ENCODE data around the gene MGAM2.

MGAM2 gene

DNA sequence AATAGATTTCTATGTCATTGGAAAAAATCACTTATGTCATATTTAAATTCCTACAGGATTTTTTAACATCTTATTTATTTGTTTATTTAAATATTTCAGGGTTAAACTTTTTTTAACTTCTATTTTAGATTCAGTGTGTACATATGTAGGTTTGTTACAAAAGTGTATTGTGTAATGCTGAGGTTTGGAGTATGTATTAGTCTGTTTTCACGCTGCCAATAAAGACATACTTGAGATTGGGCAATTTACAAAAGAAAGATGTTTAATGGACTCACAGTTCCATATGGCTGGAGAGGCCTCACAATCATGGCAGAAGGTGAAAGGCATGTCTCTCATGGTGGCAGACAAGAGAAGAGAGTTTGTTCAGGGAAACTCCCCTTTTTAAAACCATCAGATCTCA, 65.4 kb downstream of the MGAM2 start:
- H3K4me3 ChIP-seq (replicated peaks; ENCODE audit: insufficient read depth, low read length), result no peak overlapping the region
- no peak for DNase-seq (ENCODE audit: low read depth in 1 of 2, low spot score in 1 of 2)
- no peak for TF ChIP-seq CTCF (IDR thresholded peaks at IDR 0.05; ENCODE audit: insufficient read depth, low read length)
- TF ChIP-seq GABPA (IDR thresholded peaks at IDR 0.05; ENCODE audit: low read depth), result no peak
- TF ChIP-seq SPI1 (IDR thresholded peaks at IDR 0.05; ENCODE audit: borderline replicate concordance, low read depth), result no peak
- no peak for TF ChIP-seq POLR2AphosphoS5 (IDR thresholded peaks at IDR 0.05; ENCODE audit: low read depth)
- TF ChIP-seq, protein P1, sequence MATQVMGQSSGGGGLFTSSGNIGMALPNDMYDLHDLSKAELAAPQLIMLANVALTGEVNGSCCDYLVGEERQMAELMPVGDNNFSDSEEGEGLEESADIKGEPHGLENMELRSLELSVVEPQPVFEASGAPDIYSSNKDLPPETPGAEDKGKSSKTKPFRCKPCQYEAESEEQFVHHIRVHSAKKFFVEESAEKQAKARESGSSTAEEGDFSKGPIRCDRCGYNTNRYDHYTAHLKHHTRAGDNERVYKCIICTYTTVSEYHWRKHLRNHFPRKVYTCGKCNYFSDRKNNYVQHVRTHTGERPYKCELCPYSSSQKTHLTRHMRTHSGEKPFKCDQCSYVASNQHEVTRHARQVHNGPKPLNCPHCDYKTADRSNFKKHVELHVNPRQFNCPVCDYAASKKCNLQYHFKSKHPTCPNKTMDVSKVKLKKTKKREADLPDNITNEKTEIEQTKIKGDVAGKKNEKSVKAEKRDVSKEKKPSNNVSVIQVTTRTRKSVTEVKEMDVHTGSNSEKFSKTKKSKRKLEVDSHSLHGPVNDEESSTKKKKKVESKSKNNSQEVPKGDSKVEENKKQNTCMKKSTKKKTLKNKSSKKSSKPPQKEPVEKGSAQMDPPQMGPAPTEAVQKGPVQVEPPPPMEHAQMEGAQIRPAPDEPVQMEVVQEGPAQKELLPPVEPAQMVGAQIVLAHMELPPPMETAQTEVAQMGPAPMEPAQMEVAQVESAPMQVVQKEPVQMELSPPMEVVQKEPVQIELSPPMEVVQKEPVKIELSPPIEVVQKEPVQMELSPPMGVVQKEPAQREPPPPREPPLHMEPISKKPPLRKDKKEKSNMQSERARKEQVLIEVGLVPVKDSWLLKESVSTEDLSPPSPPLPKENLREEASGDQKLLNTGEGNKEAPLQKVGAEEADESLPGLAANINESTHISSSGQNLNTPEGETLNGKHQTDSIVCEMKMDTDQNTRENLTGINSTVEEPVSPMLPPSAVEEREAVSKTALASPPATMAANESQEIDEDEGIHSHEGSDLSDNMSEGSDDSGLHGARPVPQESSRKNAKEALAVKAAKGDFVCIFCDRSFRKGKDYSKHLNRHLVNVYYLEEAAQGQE (IDR thresholded peaks at IDR 0.05; ENCODE audit: insufficient replicate concordance, low read depth), result no peak
- no peaks in the 10 kb centered on the region for H3K27me3 ChIP-seq (ENCODE audit: insufficient read depth, poor library complexity, severe bottlenecking)
- H3K27ac ChIP-seq (replicated peaks), result no peak overlapping the region

GRCh38 chr7:142177869-142178268, 66.4 kb downstream of the MGAM2 start:
- Histone ChIP-seq H3K4me3 (replicated peaks; ENCODE audit: insufficient read depth, low read length) (no peak overlapping the region), H3K27me3 (ENCODE audit: insufficient read depth, poor library complexity, severe bottlenecking) (no peaks in the 10 kb centered on the region), H3K27ac (replicated peaks) (no peak overlapping the region)
- TF ChIP-seq CTCF (IDR thresholded peaks at IDR 0.05; ENCODE audit: insufficient read depth, low read length) (no peak), GABPA (IDR thresholded peaks at IDR 0.05; ENCODE audit: low read depth) (no peak)
- DNase-seq (ENCODE audit: low read depth in 1 of 2, low spot score in 1 of 2), result no peak

DNA sequence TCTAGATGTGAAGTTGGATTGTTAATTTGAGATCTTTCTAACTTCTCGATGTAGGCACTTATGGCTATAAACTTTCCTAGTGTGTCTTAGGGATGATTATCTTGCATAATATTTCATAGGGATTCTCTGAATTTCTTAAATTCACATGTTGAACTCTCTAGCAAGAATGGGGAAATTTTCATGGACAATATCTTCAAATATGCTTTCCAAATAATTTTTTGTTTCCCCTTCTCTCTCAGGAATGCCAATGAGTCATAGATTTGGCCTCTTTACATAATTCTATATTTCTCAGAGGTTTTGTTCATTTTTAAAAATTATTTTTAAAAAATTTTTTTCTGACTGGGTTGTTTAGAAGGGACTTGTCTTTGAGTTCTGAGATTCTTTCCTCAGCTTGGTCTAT, 68.9 kb downstream of the MGAM2 start:
- DNase-seq (ENCODE audit: low read depth in 1 of 2, low spot score in 1 of 2), result no peak
- H3K27me3 ChIP-seq (ENCODE audit: insufficient read depth, poor library complexity, severe bottlenecking), result no peaks in the 10 kb centered on the region
- TF ChIP-seq, protein P1 (IDR thresholded peaks at IDR 0.05; ENCODE audit: insufficient replicate concordance, low read depth), result no peak
- TF ChIP-seq GABPA (IDR thresholded peaks at IDR 0.05; ENCODE audit: low read depth), result no peak
- TF ChIP-seq POLR2AphosphoS5 (IDR thresholded peaks at IDR 0.05; ENCODE audit: low read depth), result no peak
- no peak for TF ChIP-seq SPI1 (IDR thresholded peaks at IDR 0.05; ENCODE audit: borderline replicate concordance, low read depth)
- TF ChIP-seq CTCF (IDR thresholded peaks at IDR 0.05; ENCODE audit: insufficient read depth, low read length), result no peak
- H3K4me3 ChIP-seq (replicated peaks; ENCODE audit: insufficient read depth, low read length), result no peak overlapping the region
- H3K27ac ChIP-seq (replicated peaks), result no peak overlapping the region

GRCh38 chr7:142181211-142181610, 69.7 kb downstream of the MGAM2 start:
- no peak overlapping the region for H3K27ac ChIP-seq (replicated peaks)
- H3K4me3 ChIP-seq (replicated peaks; ENCODE audit: insufficient read depth, low read length), result no peak overlapping the region
- no peak for TF ChIP-seq SPI1 (IDR thresholded peaks at IDR 0.05; ENCODE audit: borderline replicate concordance, low read depth)
- TF ChIP-seq, protein P1 (IDR thresholded peaks at IDR 0.05; ENCODE audit: insufficient replicate concordance, low read depth), result no peak
- no peak for TF ChIP-seq CTCF (IDR thresholded peaks at IDR 0.05; ENCODE audit: insufficient read depth, low read length)
- TF ChIP-seq GABPA (IDR thresholded peaks at IDR 0.05; ENCODE audit: low read depth), result no peak
- TF ChIP-seq POLR2AphosphoS5 (IDR thresholded peaks at IDR 0.05; ENCODE audit: low read depth), result no peak
- DNase-seq (ENCODE audit: low read depth in 1 of 2, low spot score in 1 of 2), result no peak
- no peaks in the 10 kb centered on the region for H3K27me3 ChIP-seq (ENCODE audit: insufficient read depth, poor library complexity, severe bottlenecking)

All from HL-60 (cell line).